HG03378 (cell line): Measurements from ENCODE around the gene CCDC92.

Source experiments
- ATAC-seq: cut with Tn5 transposase; IDR thresholded peaks from one replicate; pipeline ENCODE4 v1.9.1; 2021; ENCODE audit warnings: mild to moderate bottlenecking, moderate library complexity; ENCODE audit not compliant: unreplicated experiment

The CCDC92 gene, protein sequence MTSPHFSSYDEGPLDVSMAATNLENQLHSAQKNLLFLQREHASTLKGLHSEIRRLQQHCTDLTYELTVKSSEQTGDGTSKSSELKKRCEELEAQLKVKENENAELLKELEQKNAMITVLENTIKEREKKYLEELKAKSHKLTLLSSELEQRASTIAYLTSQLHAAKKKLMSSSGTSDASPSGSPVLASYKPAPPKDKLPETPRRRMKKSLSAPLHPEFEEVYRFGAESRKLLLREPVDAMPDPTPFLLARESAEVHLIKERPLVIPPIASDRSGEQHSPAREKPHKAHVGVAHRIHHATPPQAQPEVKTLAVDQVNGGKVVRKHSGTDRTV

GRCh38 chr12:123972457-123973401, at the start of gene CCDC92, which contains the start of gene ZNF664:
TSS of gene CCDC92 (minus strand) at chr12:123972831. CDS start at chr12:123944305, 28,526 bp downstream.
TSS of gene ZNF664 (plus strand) at chr12:123973215. CDS start at chr12:124012145, 38,930 bp downstream.
- ATAC-seq: peak; percentile 64

DNA sequence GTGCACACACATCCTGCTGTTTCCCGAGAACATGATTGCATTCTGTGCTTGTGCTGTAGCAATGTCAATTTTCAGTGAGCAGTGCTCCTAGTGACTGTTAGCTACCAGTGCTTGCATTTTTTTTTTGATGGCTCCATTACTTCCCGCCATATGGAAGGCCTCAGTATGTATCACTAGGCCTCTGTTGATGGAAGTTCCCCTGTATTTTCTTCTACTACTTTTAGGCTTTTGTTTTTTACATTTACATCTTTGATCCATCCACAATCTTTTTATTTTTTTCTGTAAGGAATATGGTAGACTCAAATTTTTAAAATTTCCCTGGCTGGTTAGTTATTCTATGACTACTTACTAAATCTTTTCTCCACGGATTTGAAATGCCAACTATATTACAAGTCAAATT, 49.5 kb upstream of the CCDC92 start:
- no peak for ATAC-seq

DNA sequence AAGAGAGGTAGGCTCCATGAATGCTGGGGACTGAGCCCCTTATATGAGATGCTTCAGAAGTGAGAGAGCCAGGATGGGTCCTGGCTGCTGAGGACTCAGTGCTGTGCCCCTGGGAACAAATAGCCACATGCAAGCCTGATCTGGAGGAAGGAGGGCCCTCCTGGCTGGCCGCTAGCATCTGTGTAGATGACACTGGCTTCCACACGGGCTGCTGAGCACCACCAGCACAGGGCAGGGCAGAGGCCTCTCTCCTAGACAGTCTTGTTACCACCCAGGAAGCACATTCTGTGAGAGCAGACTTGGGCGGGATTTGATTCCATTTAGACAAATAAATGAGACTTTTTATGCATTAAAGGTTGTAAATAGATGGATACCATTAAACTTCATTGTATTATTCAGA, 48.4 kb upstream of the CCDC92 start:
- no peak for ATAC-seq

GRCh38 chr12:124020514-124020949, 47.9 kb upstream of the CCDC92 start:
- no peak for ATAC-seq

- ATAC-seq: no peak
These were observed 46.5 kb upstream of the CCDC92 start for GRCh38 chr12:124019115-124019514.

DNA sequence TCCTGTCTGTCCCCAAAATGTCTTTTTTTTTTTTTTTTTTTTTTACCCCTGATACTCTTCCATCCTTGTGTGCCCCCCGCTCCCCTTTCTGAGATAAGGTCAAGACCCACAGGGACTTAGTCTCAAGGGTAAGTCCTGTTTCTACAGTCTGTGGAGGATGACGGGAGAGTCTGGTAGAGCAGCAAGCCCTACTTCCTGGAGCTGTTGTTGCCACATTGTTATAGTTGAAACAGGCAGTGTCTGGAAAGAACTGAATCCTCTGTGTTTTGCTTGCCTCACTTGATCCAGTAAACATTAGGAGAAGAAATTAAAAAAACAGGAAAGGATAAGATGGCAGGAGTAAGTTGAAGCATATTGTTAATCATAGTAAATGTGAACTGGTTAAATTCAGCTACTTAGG, 45.9 kb upstream of the CCDC92 start:
- ATAC-seq: no peak

DNA sequence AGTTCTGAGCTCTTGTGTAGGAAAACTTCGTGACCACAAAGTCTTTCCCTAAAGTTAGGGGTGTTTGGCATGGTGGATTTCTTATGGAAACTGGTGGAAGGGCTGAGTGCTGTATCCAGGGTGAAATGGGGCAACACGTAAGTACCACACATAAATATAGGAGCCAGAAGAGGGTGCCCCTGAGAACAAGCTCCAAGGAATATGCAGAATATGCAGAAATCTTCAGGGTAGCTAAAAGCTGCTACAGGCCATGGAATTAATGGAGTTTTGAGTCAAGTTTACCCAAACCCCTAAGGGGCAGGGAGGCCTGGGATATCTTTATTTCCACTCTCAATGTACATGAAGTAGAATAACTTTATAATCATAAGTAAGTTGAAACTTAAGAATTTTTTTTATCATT, 44.4 kb upstream of the CCDC92 start:
- no peak for ATAC-seq

DNA sequence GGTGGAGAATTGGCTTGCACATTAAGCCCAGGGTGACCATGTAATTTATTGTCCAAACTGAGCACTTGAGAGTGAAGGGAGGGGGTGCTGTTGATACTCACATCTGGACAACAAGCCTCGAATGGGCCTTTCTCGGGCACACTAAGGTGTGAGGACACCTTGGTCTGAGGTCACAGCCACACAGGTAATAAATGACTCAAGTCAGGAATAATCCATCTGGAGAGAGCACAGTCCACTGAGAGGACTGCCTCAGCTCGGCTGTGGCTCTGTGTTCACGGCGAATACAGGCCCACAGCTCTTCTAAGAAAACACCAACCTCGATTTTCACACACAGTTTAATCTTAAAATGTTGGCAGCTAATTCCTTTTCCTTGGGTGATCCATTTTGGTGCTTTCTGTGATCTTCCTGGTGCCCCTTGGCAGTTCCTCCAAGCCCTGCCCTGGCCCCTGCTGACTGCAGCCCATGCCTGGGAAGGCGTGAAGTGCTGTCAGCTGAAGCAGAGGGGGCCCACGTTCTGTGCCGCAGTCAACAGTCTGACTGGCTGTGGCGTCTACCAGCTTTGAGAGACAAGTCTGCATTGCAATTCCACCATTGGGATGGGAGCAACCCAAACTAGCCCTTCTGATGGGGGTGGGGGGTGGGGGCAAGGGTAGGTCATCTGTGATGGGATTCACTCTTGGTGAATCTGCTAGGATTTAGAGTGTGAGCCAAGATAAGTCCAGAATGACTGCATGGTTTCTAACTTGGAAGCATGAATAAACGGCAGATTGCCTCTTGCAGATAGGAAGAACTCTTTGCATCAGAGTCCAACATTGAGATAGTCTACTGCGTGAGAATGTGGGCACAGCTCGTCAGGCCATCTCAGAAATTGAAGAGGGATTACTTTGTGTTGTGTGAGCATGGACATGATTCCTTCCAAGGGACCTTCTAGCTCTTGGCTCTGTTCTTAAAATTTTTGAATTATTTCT, 43.1 kb upstream of the CCDC92 start:
- no peak for ATAC-seq

DNA sequence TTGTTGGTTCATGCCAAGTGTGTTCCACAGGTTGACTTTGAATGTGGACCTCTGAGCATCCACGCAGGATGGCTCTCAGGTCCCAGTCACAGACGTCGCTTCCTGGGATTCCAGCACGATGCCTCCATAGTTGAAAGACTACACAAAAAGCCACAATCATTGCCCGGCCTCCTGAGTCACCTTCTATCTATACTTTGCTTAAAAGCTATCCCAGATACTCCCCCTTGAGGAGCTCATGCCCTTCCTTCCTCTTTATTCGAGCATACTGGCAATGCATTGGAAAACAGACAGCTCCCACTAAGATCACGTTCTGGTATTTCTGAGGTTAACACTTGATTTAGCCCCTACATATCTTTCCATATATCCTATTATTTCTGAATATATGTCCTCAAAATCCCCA, 40.4 kb upstream of the CCDC92 start:
- ATAC-seq: no peak

DNA sequence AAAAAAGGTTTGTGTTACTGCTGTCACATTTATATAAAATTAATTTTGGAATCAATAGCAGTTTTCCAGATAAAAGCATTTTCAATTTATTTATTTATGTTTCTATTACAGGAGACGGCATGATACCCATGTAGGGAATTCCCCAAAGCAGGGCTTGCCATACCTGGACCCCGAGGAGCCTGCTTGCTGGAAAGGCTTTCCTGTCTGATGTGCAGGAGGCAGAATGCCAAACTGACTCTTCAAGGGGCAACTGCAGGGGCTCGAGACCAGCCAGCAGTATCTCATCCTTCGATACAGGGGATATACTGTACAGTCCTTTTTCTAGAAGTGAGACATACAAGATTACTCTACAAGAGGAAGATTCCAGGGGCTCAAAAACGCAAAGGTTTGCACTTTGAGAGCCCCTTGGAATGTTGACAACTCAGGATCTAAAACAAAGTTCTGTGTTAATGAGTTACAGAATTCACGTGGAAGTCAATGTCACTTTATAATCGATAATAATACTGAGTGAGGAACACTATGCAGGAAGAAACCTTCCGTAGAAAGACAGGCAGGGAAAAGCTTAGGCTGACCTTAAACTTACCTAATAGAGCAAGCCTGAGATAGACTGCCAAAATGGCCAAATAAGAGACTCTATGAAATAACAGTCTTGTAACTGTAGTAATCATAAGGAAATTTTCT, 38.9 kb upstream of the CCDC92 start:
- no peak for ATAC-seq

DNA sequence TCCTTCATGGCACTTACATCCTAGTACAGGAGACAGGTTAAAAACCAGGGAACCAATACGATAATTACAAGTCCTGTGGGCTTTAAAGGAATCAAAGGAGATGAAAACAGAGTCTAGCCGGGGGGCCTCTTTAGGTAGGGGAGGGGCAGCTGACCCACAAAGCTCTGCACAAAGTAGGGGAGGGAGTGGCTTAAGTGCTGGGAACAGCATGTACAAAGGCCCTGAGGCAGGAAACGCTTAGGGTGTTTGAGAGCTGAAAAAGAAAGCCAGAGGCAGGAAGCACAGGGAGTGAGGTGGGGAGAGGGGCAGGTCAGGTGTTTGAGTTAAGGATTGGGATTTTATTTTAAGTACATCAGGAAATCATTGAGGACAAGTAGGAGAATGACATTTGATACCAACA, 38.1 kb upstream of the CCDC92 start:
- no peak for ATAC-seq

- no peak for ATAC-seq
These were observed 37.1 kb upstream of the CCDC92 start for GRCh38 chr12:124009781-124010180.

DNA sequence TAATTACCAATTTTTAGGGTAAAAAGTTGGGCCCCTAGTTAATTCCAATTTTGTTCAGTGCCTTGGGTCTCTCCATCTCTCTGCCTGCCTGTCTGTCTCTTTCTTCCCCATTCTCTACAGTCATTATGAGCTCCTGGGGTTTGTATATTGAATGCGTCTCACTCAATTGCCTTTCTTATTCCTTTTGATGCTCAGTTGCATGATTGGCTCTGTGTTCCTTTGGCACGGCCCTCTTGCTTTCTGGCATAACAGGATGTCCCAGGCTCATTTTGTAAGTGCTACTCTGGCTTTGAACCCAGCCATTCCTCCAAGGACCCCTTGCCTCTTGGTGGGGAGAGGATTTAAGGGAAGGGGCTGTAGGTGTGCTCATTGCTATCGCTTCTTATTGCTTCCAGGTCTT, 36.0 kb upstream of the CCDC92 start:
- no peak for ATAC-seq

DNA sequence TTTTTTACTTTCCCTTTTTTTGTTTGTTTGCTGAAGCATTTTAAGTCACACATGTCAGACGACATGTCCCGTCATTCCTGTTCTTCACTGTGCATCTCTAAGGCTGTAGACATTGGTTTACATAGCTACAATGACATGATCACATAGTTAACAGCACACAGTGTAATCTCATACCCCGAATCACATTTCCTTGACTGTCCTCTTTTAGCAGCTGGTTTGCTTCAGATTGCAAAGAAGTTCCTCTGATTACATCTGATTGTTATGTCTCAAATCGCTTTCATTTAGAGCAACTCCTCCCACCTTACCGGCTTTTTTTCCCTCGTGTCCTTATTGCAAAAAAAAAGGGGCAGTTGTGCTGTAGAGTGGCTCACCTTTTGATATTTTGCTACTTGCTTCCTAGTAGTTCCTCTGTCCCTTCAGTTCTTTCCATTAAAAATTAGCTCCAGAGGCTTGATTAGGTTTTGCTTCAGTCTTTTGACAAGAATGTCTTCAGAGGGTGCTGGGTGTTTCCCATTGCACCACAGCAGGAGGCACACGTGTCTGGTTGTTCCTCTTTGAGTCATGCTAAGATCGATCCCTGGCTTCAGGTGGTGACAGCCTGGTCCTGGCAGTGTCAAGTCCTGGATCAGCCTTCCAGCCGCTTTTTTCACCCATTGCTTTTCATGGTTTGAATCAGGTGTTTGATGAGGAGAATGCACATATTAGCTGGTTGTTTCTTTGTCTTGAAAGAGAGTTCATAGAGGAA, 35.4 kb upstream of the CCDC92 start:
- ATAC-seq: no peak

DNA sequence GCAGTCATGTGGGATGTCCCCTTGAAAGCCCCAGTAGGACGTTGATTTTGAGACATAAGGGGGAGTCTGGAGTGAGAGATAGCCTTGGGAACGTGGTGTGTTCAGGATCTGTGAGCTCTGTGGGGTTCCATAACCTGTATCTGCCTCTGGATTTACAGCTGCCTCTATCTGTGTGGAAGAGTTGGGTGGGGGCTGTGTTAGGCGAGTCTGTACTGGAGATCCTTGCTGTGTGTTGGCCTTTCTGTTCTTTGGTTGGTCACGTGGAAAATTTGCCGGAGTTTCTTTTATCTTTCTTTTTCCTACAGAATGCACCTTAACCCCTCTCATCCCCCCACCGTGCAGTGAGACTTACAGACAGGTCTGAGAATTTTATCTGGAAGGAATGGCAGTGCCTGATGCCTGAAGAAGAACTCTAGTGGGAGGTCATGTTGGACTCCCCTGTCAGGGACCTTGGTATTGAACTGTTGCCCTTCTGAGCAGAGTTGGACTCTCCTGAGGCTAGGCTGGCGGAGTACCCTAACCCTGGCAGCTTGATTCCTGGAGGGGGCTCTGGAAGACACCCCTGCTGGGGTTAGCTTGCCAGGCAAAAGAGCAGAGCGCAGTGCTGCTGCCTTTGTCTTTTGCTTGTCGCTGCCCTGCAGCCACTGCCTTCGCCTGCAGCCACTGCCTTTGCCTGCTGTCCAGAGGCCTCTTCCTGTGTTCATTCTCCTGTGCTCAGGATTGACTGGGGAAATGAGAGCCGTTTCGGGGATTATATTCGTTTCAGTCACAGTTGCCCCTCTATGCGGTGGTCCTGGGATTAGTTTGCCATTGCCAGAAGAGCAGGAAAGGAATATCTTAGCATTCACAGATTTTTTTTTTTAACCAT, 34.4 kb upstream of the CCDC92 start:
- no peak for ATAC-seq

- no peak for ATAC-seq
These were observed 33.6 kb upstream of the CCDC92 start for GRCh38 chr12:124006085-124006845.

DNA sequence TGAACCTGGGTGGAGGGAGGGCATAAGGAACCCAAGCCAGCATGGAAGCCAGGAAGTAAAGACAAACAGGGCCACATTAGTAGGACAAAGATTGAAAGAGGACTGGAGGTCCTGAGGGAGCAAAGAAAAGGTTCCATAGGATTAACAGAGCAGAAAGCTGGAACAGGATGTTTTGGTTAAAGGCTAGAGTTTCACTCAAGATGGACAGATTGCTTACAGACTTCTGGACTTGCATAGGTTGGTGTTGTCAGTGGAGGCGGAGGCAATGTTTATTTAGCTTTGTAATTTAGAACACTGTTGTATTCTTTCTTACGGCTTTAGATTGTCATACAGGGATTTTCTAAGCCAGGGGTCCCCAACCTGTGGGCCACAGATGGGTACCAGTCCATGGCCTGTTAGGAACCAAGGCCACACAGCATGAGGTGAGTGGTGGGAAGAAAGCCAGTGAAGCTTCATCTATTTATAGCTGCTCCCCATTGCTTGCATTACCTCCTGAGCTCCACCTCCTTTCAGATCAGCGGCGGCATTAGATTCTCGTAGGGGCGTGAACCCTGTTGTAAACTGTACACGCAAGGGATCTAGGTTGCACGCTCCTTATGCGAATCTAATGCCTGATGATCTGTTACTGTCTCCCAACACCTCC, 31.7 kb upstream of the CCDC92 start:
- ATAC-seq: no peak
